Endodermal cell (in vitro differentiated cells): ENCODE data around the gene UQCC5. TPM values are rescaled to one million over a fixed set of nuclear protein-coding genes. Genes with fewer than 3 reads are reported as not detected.

Experiments used
- DNase-seq: peaks from one replicate; pipeline ENCODE4 v3.0.0-alpha.2; 2017
- H3K27ac ChIP-seq: 2 replicates; pipeline ENCODE4 v1.5.1; 2013; ENCODE audit warnings: mild to moderate bottlenecking, low read depth, low read length, moderate library complexity
- H3K27me3 ChIP-seq: 2 replicates; pipeline ENCODE4 v1.6.1; 2013; ENCODE audit warnings: mild to moderate bottlenecking, low read length, moderate library complexity; ENCODE audit not compliant: insufficient read depth, control insufficient read depth, poor library complexity, severe bottlenecking
- H3K36me3 ChIP-seq: 2 replicates; pipeline ENCODE4 v1.7.0; 2013; ENCODE audit warnings: mild to moderate bottlenecking, low read length, moderate library complexity; ENCODE audit not compliant: control insufficient read depth, insufficient read depth
- H3K4me1 ChIP-seq: one replicate; pipeline ENCODE4 v1.7.0; 2013; ENCODE audit warnings: low read length; ENCODE audit not compliant: control insufficient read depth, insufficient read depth
- H3K4me3 ChIP-seq: 2 replicates; pipeline ENCODE4 v1.5.1; 2013; ENCODE audit warnings: mild to moderate bottlenecking, low read length, moderate library complexity
- H3K9ac ChIP-seq: 2 replicates; pipeline ENCODE4 v1.6.1; 2013; ENCODE audit warnings: mild to moderate bottlenecking, low read length, moderate library complexity; ENCODE audit not compliant: poor library complexity, severe bottlenecking; ENCODE audit errors: extremely low read depth
- H3K9me3 ChIP-seq: 2 replicates; pipeline ENCODE4 v1.6.1; 2013; ENCODE audit warnings: mild to moderate bottlenecking, low read length, moderate library complexity; ENCODE audit not compliant: control insufficient read depth
- H3K27ac Mint-ChIP-seq: 2 replicates; pipeline ENCODE4 v1.8.0; 2020; ENCODE audit warnings: mixed read lengths
- H3K27me3 Mint-ChIP-seq: 2 replicates; pipeline ENCODE4 v1.8.0; 2021; ENCODE audit warnings: mild to moderate bottlenecking, mixed read lengths; ENCODE audit not compliant: insufficient read depth
- H3K36me3 Mint-ChIP-seq: 2 replicates; pipeline ENCODE4 v1.8.0; 2020; ENCODE audit warnings: low read depth, mixed read lengths
- H3K4me1 Mint-ChIP-seq: 2 replicates; pipeline ENCODE4 v1.8.0; 2020; ENCODE audit warnings: mixed read lengths
- H3K4me3 Mint-ChIP-seq: 2 replicates; pipeline ENCODE4 v1.8.0; 2020; ENCODE audit warnings: mild to moderate bottlenecking, moderate library complexity, mixed read lengths
- H3K9me3 Mint-ChIP-seq: 2 replicates; pipeline ENCODE4 v1.8.0; 2020; ENCODE audit warnings: mild to moderate bottlenecking, mixed read lengths
- CTCF ChIP-seq: fragments of 200-600 bp; sonication (generic); conservative IDR thresholded peaks from 2 replicates; pipeline ENCODE4 v1.5.0; 2021; ENCODE audit warnings: antibody characterized with exemption, mild to moderate bottlenecking
- WGBS, 2 experiments: methylation state at CpG; one replicate each; pipeline versions ENCODE4 v1.1.5 to v1.1.7; 2013; ENCODE audit warnings: missing lambda C conversion rate in 2 of 2, mixed read lengths in 1 of 2; ENCODE audit not compliant: insufficient coverage in 1 of 2, insufficient read length in 1 of 2; 5-methylcytosine and 5-hydroxymethylcytosine counted together
- total RNA-seq, 2 donors: library from RNA; stranded (reverse); fragmentation: NEBNext Ultra II Directional in 1 of 2; extraction: Animal tissue kit (Norgen Biotek cat#: 25700) in 1 of 2; gene quantifications; 2 replicates in 1 of 2; 3 replicates in 1 of 2; pipeline ENCODE4 v1.2.1, GENCODE V29; 2021

The UQCC5 gene
- total RNA-seq, 2 donors from 2014 or later: 28.1 to 34.1 TPM

- Mint-ChIP-seq H3K36me3 (peaks cover 56% of the 10 kb centered on the region), H3K27ac (no peak overlapping the region), H3K9me3 (no peaks in the 10 kb centered on the region), H3K27me3 (no peaks in the 10 kb centered on the region), H3K4me1 (no peaks in the 10 kb centered on the region), H3K4me3 (no peak overlapping the region)
- Histone ChIP-seq H3K4me3 (no peak overlapping the region), H3K36me3 (peaks cover 71% of the 10 kb centered on the region), H3K9ac (no peak overlapping the region), H3K27me3 (no peaks in the 10 kb centered on the region), H3K9me3 (no peaks in the 10 kb centered on the region), H3K4me1 (no peaks in the 10 kb centered on the region), H3K27ac (no peak overlapping the region)
- no peak for TF ChIP-seq CTCF
- WGBS, 2 experiments: 89 to 92% methylated on average over 3 to 6 of the region's 6 CpGs
- no peak for DNase-seq
Measured at GRCh38 chr3:52574056-52574965, 37.9 kb downstream of the UQCC5 start.

Other genes starting within 250 kb of the UQCC5 start
- gene GLYCTK, start 248.8 kb upstream of the UQCC5 start, total RNA-seq: 10 to 100 TPM; 21.7 to 28.4 TPM
- gene DNAH1, start 220.3 kb upstream of the UQCC5 start, total RNA-seq: 1 to 10 TPM; 4.9 to 5.5 TPM
- gene BAP1, start 126.6 kb upstream of the UQCC5 start, total RNA-seq: 100 to 1,000 TPM in 1 of 2 donors, 10 to 100 TPM in 1; 94.5 to 100 TPM
- gene PHF7, start 125.9 kb upstream of the UQCC5 start, total RNA-seq: 10 to 100 TPM; 10.9 to 12.7 TPM
- gene SEMA3G, start 91.5 kb upstream of the UQCC5 start, total RNA-seq: 1 to 10 TPM; 2.5 to 8.6 TPM
- 10 to 100 TPM; 44.8 to 64.6 TPM for gene TNNC1, start 82.6 kb upstream of the UQCC5 start, total RNA-seq
- 100 to 1,000 TPM; 151 to 156 TPM for gene NISCH, start 81.0 kb upstream of the UQCC5 start, total RNA-seq
- under 1 TPM; 0.24 to 0.55 TPM for gene STAB1, start 41.3 kb upstream of the UQCC5 start, total RNA-seq
- 100 to 1,000 TPM; 288 to 341 TPM for gene NT5DC2, start 2.7 kb upstream of the UQCC5 start, total RNA-seq
- 10 to 100 TPM; 73.4 to 78.5 TPM for gene PBRM1, start 149.3 kb downstream of the UQCC5 start, total RNA-seq
- gene GNL3, start 149.4 kb downstream of the UQCC5 start, total RNA-seq: 100 to 1,000 TPM; 101 to 107 TPM
- 10 to 100 TPM; 54.4 to 72.2 TPM for gene GLT8D1, start 169.2 kb downstream of the UQCC5 start, total RNA-seq
- 100 to 1,000 TPM; 101 to 113 TPM for gene SPCS1, start 169.5 kb downstream of the UQCC5 start, total RNA-seq
- 10 to 100 TPM; 44.2 to 49.5 TPM for gene NEK4, start 234.3 kb downstream of the UQCC5 start, total RNA-seq
- gene ITIH1, start 241.0 kb downstream of the UQCC5 start, total RNA-seq: not detected